ENCODE measurements around the gene HBD. TPM values are rescaled to one million over a fixed set of nuclear protein-coding genes. Genes with fewer than 3 reads are reported as not detected.

HBD gene
- total RNA-seq, 2 experiments from 2014 or later, result not detected

GRCh38 chr11:5282628-5283027, 48.3 kb upstream of the HBD start:
- Histone ChIP-seq H3K9me3 (ENCODE audit: low read length) (no peaks in the 10 kb centered on the region), H3K9me2 (ENCODE audit: insufficient read depth, low read length) (no peaks in the 10 kb centered on the region), H2AFZ (ENCODE audit: low read length) (no peak overlapping the region), H3K79me2 (ENCODE audit: insufficient read depth, low read depth, low read length) (no peaks in the 10 kb centered on the region), H3K4me3 (ENCODE audit: low read depth, low read length, poor library complexity, severe bottlenecking) (no peak overlapping the region), H4K20me1 (ENCODE audit: insufficient read depth, low read length) (no peaks in the 10 kb centered on the region), H3K27ac (ENCODE audit: low read depth, low read length, poor library complexity, severe bottlenecking) (no peak overlapping the region), H3K36me3 (ENCODE audit: insufficient read depth, low read length) (no peaks in the 10 kb centered on the region), H3K4me1 (ENCODE audit: insufficient read depth, low read length, poor library complexity, severe bottlenecking) (no peaks in the 10 kb centered on the region), H3K4me2 (ENCODE audit: low read length) (no peak overlapping the region)
- CTCF ChIA-PET (ENCODE audit: unreplicated experiment), result no interaction called here
- TF ChIP-seq EZH2phosphoT487 (IDR thresholded peaks at IDR 0.05; ENCODE audit: borderline replicate concordance, low read depth, low read length) (no peak), CTCF (conservative IDR thresholded peaks at IDR 0.05; ENCODE audit: low read length) (no peak)
- no TSS peak for BruUV-seq (replicated peaks)
- no peak for DNase-seq (ENCODE audit: low spot score)
- intact Hi-C loops (cut with micrococcal nuclease; ENCODE audit: unreplicated experiment), result no loop called here
- POLR2A ChIA-PET, result no interaction called here

GRCh38 chr11:5281596-5281995, 47.3 kb upstream of the HBD start:
- intact Hi-C loops (cut with micrococcal nuclease; ENCODE audit: unreplicated experiment), result no loop called here
- Histone ChIP-seq H3K4me2 (ENCODE audit: low read length) (no peak overlapping the region), H3K79me2 (ENCODE audit: insufficient read depth, low read depth, low read length) (no peaks in the 10 kb centered on the region), H2AFZ (ENCODE audit: low read length) (no peak overlapping the region), H3K4me1 (ENCODE audit: insufficient read depth, low read length, poor library complexity, severe bottlenecking) (no peaks in the 10 kb centered on the region), H3K9me3 (ENCODE audit: low read length) (no peaks in the 10 kb centered on the region), H3K9me2 (ENCODE audit: insufficient read depth, low read length) (no peaks in the 10 kb centered on the region), H3K36me3 (ENCODE audit: insufficient read depth, low read length) (no peaks in the 10 kb centered on the region), H3K4me3 (ENCODE audit: low read depth, low read length, poor library complexity, severe bottlenecking) (no peak overlapping the region), H3K27ac (ENCODE audit: low read depth, low read length, poor library complexity, severe bottlenecking) (no peak overlapping the region), H4K20me1 (ENCODE audit: insufficient read depth, low read length) (no peaks in the 10 kb centered on the region)
- no peak for DNase-seq (ENCODE audit: low spot score)
- CTCF ChIA-PET (ENCODE audit: unreplicated experiment), result no interaction called here
- POLR2A ChIA-PET, result interaction anchor here (1.0 kb wide), 1 partner anchor 383 kb away, joined by 3 read pairs; no protein-coding TSS in a partner anchor
- TF ChIP-seq CTCF (conservative IDR thresholded peaks at IDR 0.05; ENCODE audit: low read length) (no peak), EZH2phosphoT487 (IDR thresholded peaks at IDR 0.05; ENCODE audit: borderline replicate concordance, low read depth, low read length) (no peak)
- BruUV-seq (replicated peaks), result no TSS peak

DNA sequence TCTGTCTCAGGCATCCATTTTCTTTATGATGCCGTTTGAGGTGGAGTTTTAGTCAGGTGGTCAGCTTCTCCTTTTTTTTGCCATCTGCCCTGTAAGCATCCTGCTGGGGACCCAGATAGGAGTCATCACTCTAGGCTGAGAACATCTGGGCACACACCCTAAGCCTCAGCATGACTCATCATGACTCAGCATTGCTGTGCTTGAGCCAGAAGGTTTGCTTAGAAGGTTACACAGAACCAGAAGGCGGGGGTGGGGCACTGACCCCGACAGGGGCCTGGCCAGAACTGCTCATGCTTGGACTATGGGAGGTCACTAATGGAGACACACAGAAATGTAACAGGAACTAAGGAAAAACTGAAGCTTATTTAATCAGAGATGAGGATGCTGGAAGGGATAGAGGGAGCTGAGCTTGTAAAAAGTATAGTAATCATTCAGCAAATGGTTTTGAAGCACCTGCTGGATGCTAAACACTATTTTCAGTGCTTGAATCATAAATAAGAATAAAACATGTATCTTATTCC, 46.4 kb upstream of the HBD start:
- CTCF ChIA-PET (ENCODE audit: unreplicated experiment), result no interaction called here
- H3K27ac ChIP-seq (ENCODE audit: low read depth, low read length, poor library complexity, severe bottlenecking), result no peak overlapping the region
- BruUV-seq (replicated peaks), result no TSS peak
- no peaks in the 10 kb centered on the region for H3K9me2 ChIP-seq (ENCODE audit: insufficient read depth, low read length)
- peak; percentile 3 for DNase-seq (ENCODE audit: low spot score)
- TF ChIP-seq CTCF (conservative IDR thresholded peaks at IDR 0.05; ENCODE audit: low read length) (no peak), EZH2phosphoT487 (IDR thresholded peaks at IDR 0.05; ENCODE audit: borderline replicate concordance, low read depth, low read length) (no peak)
- H2AFZ ChIP-seq (ENCODE audit: low read length), result no peak overlapping the region
- H3K4me2 ChIP-seq (ENCODE audit: low read length), result no peak overlapping the region
- H3K79me2 ChIP-seq (ENCODE audit: insufficient read depth, low read depth, low read length), result no peaks in the 10 kb centered on the region
- intact Hi-C loops (cut with micrococcal nuclease; ENCODE audit: unreplicated experiment), result no loop called here
- no peaks in the 10 kb centered on the region for H3K9me3 ChIP-seq (ENCODE audit: low read length)
- no peak overlapping the region for H3K4me3 ChIP-seq (ENCODE audit: low read depth, low read length, poor library complexity, severe bottlenecking)
- no peaks in the 10 kb centered on the region for H4K20me1 ChIP-seq (ENCODE audit: insufficient read depth, low read length)
- POLR2A ChIA-PET, result interaction anchor here (1.0 kb wide), 1 partner anchor 384 kb away, joined by 3 read pairs; no protein-coding TSS in a partner anchor
- no peaks in the 10 kb centered on the region for H3K36me3 ChIP-seq (ENCODE audit: insufficient read depth, low read length)
- no peaks in the 10 kb centered on the region for H3K4me1 ChIP-seq (ENCODE audit: insufficient read depth, low read length, poor library complexity, severe bottlenecking)

Data from OCI-LY7 (cell line).